IPS-11a (cell line): Measurements from ENCODE around the gene TSHZ2.
"Not testable (repeated sequence)": the region's sequence is repeated elsewhere in the genome, so short reads cannot be mapped to it uniquely, and the experiment has no call there.

Experiments
- H3K4me3 ChIP-seq: one replicate; pipeline ENCODE4 v1.5.1; 2013; ENCODE audit warnings: low read depth, low read length, control low read depth

The TSHZ2 gene

GRCh38 chr20:53023732-53024520, 51.8 kb downstream of the TSHZ2 start:
- H3K4me3 ChIP-seq: no peak overlapping the region

- not testable (repeated sequence) for H3K4me3 ChIP-seq
Observed at GRCh38 chr20:53024653-53025052, 52.5 kb downstream of the TSHZ2 start.

- no peak overlapping the region for H3K4me3 ChIP-seq
Observed at GRCh38 chr20:53027089-53027488, 54.9 kb downstream of the TSHZ2 start.

GRCh38 chr20:53028337-53029007, 56.3 kb downstream of the TSHZ2 start:
- H3K4me3 ChIP-seq: no peak overlapping the region

- no peak overlapping the region for H3K4me3 ChIP-seq
Observed at GRCh38 chr20:53030061-53030460, 57.9 kb downstream of the TSHZ2 start.

GRCh38 chr20:53032046-53032445, 59.9 kb downstream of the TSHZ2 start:
- no peak overlapping the region for H3K4me3 ChIP-seq

GRCh38 chr20:53032478-53032932, 60.3 kb downstream of the TSHZ2 start:
- no peak overlapping the region for H3K4me3 ChIP-seq

GRCh38 chr20:53033176-53033575, 61.0 kb downstream of the TSHZ2 start:
- no peak overlapping the region for H3K4me3 ChIP-seq

GRCh38 chr20:53034899-53035298, 62.7 kb downstream of the TSHZ2 start:
- no peak overlapping the region for H3K4me3 ChIP-seq

- H3K4me3 ChIP-seq: no peak overlapping the region
Observed at GRCh38 chr20:53036992-53037391, 64.8 kb downstream of the TSHZ2 start.

- no peak overlapping the region for H3K4me3 ChIP-seq
Observed at GRCh38 chr20:53037621-53038020, 65.5 kb downstream of the TSHZ2 start.

GRCh38 chr20:53038299-53038698, 66.1 kb downstream of the TSHZ2 start:
- H3K4me3 ChIP-seq: no peak overlapping the region

- H3K4me3 ChIP-seq: no peak overlapping the region
Observed at GRCh38 chr20:53040693-53041589, 68.8 kb downstream of the TSHZ2 start.

GRCh38 chr20:53042521-53042920, 70.4 kb downstream of the TSHZ2 start:
- no peak overlapping the region for H3K4me3 ChIP-seq

GRCh38 chr20:53044296-53044695, 72.1 kb downstream of the TSHZ2 start:
- no peak overlapping the region for H3K4me3 ChIP-seq

GRCh38 chr20:53045941-53046340, 73.8 kb downstream of the TSHZ2 start:
- H3K4me3 ChIP-seq: no peak overlapping the region

- H3K4me3 ChIP-seq: no peak overlapping the region
Observed at GRCh38 chr20:53047203-53047602, 75.0 kb downstream of the TSHZ2 start.

- H3K4me3 ChIP-seq: no peak overlapping the region
Observed at GRCh38 chr20:53048387-53048786, 76.2 kb downstream of the TSHZ2 start.

GRCh38 chr20:53050338-53050737, 78.2 kb downstream of the TSHZ2 start:
- no peak overlapping the region for H3K4me3 ChIP-seq

- H3K4me3 ChIP-seq: no peak overlapping the region
Observed at GRCh38 chr20:53052380-53052779, 80.2 kb downstream of the TSHZ2 start.

- no peak overlapping the region for H3K4me3 ChIP-seq
Observed at GRCh38 chr20:53053595-53053994, 81.4 kb downstream of the TSHZ2 start.
